NCI-H774 (cell line): ENCODE measurements around the gene GJB6.
"Not testable (repeated sequence)": the region's sequence is repeated elsewhere in the genome, so short reads cannot be mapped to it uniquely, and the experiment has no call there.

Source experiments
- DNase-seq: peaks from one replicate; lab custom pipeline; 2025; lab: John Stamatoyannopoulos, UW

GJB6 gene

DNA sequence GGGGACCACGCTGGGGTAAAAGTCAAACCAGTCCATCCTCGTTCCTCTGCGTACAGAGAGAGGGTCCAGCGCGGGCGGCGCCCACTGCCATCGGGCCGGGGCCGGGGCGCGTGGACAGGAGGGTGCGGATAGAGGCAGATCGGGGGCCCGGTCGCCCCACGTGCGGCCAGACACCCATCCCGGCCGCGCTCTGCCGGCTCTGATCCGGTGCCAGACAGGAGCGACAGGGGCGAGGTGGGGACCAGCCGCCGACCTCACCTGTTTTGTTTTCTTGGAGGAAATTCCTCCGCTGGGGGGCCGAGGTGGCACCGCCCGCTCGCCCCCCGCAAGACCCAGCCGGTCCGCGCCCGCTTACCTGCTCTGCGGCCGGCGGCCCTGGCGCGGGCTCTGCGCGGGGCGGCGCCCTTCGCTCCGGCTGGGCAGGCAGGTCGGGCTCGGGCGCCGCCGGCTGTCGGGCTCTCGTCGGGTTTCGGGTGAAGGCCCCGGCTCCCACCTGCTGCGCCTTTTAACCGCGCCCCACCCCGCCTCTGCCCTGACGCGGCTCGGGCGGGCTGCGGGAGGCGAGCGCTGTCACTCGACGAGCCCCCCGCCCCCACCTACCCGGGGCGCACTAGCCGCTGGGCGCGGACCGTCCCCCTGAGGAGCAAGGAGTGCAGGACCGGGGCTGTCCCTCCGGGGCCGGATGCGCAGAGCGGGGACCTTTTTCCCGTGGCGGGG lies at the start of gene GJB6:
Gene GJB6 (minus strand): TSS at position 481 of the 717 bp plus-strand sequence. CDS start 8,839 bp downstream, outside the sequence.
- DNase-seq, result no peak

- DNase-seq, result not testable (repeated sequence)
These were observed 44.8 kb upstream of the GJB6 start for GRCh38 chr13:20276901-20277300.

DNA sequence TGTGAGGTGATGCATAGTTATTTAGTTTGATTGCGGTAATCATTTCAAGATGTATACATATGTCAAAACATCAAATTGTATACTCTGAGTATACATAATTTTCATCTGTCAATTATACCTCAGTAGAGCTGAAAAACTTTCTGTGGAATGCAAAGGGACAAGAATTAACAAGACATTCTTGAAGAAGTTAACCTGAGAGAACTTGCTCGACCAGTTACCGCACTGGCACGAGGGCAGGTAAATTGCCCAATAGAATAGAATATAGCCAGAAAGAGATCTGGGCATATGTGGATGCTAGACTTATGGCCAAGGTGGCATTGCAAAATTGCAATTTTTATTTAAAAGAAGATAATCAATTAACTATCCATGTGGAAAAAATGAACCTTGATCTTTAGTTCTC lies 42.3 kb upstream of the GJB6 start:
- DNase-seq, result no peak

GRCh38 chr13:20272588-20273171 lies 40.6 kb upstream of the GJB6 start:
- DNase-seq, result no peak

DNA sequence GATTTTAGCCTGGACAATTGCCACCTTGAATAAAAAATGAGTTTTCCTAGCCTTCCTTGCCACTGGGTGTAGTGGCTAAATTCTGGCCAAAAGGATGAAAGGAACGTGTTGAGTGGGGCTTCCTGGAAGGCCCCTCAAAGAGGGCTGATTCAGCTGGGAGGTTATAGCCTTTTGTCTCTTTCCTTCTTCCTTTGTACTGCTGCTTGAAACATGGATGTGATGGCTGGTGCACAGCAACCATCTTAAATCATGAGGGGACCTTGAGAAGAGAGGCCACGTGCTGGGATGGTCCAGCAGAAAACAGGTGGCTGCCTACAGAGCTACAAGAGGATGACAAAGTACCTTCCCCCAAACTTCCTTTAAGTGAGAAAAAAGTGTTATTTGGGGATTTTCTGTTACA lies 40.0 kb upstream of the GJB6 start:
- no peak for DNase-seq

DNA sequence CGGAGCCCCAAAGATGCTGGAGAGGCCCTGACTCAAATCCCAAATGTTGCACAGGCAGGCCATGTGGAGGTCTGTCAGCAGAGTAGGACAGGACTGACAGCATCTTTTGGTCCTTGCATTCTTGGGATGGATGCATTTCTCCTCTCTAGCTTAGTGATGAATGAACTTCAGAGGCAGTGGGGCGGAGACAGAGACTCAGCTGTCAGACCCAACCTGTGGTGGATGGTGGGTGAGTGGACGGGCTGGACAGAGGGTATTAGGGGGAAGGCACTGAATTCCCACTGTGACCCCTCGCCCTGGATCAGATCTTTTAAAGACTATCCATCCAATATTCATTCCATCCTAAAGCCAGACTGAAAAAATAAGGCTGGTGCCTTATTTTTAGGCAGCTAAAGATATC lies 39.3 kb upstream of the GJB6 start:
- no peak for DNase-seq

DNA sequence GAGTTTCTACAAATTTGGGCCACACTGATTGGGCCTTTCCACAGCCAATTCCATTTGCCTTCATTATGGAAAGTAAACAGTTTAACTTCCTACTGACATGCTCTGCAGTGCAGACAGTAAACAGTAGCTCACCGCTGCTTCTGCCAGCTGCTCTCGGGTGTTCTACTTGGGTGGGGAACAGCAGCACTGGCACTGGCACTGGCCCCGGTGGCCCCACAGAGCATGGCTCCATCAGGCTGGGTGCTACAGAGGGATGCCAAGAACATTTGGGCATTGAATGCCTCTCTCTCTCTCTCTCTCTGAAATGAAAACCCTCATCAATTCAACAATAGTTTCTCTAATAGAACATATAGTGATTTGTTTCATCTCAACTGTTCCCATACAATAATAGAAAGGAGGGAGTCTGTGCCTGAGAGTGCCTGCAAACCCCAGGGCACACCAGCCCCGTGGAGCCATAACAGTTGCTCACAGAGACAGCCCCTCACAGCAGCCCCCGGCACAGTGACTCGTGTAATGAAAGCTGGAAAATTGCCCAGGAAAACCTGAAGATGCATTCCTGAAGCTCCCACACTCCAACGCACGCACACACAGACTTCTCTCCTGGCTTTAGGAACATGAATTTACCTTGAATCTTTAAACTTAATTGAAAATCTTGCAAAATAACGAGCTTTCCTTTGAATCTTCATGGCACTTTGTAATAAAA lies 38.2 kb upstream of the GJB6 start:
- DNase-seq, result no peak

DNA sequence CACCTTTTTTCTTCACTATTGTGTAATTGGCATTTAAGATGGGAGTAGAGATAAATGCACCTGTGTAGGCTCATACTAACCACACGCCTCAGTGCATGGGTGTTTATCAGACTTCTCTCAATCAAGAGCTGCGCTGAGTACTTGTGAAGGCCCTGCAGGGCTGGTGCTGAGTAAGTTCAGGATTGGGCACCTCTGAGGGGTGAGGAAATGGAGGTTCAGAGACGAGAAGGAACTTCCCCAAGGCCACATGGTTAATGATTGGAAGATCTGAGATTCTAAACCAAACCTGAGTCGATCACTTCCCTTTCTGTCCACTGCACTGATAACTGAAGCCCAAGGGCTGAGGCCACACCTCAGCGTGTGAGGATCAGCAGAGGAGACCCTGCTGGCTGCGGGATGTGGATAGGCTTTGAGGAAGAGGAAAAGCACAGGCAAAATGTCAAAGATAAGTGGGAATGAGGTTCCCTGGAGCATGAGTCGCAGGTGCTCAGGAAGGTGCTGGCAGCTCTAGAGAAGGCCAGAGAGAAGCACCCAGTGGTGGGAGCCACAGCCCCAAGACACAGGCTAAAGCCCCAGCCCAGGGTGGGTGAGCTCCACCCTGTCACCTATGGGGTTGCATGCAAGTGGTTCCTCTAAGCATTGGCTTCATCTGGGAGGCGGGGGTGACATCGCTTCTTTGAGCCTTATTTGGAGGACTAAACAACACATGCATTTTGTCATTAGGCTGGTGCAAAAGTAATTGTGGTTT lies 32.3 kb upstream of the GJB6 start:
- no peak for DNase-seq

DNA sequence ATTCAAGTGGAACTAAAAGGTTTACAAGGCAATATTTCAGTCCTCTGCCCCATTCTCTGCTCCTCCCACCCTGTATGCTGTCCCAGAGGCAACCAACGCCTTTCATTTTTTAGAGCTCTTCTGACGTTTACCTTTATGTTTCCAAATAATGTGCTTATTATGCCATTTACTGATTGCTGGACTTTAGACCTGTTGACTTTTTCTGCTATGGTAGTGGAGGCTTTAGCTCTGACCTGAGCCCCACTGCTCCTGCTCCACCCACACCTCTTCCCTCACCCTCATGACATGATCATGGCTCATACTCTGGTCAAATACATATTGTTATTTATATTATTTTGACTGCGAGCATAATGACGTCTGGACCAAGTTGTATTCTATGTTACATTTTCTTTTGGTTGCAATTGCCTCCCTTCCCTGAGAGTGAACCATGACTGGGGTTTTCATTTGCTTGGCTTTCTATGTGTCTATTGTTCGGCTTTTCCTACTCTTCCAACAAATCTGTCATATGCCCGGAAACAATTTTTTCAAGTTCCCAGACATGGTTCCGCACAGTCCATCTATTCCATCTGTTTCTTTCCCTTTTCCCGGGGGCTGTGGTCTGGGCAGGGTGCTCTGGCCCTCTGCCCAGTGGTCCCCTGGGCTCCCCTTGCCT lies 31.4 kb upstream of the GJB6 start:
- no peak for DNase-seq

- no peak for DNase-seq
These were observed 26.8 kb upstream of the GJB6 start for GRCh38 chr13:20258963-20259288.

DNA sequence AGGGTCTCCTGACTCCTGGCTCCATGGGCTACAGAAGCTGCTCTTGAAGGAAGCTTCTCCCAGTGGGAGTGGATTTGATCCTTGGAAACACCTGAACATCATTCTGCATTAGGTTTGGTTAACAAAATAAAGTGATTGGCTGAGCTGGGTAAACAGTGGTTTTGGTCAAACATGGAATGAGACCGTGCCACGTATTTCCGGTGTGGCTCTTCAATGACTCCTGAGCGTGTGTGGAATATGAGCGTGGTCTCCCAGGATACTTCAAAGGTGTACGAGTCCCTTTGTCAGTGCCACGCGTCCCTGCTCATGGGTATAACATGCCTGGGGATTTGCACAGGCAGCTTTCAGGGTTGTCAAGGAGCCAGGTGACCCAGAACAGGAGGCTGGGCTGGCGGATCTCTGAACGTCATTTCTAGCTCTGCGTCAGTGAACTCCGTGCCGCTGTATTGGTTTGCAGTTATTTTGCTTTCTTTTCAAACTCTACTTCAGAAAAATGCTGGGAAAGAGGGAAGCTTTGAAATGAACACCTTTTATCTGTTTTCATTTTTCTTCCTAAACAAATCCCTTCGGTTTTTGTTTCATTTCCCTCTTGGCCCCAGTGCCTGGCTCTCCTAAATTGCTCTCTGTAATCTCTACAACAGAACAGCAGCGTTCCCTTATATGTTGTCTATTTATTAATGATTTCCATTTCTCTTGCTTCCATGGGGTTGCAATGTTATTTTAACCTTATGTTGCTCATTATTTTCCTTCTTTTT lies 26.3 kb upstream of the GJB6 start:
- peak; percentile 50 for DNase-seq

DNA sequence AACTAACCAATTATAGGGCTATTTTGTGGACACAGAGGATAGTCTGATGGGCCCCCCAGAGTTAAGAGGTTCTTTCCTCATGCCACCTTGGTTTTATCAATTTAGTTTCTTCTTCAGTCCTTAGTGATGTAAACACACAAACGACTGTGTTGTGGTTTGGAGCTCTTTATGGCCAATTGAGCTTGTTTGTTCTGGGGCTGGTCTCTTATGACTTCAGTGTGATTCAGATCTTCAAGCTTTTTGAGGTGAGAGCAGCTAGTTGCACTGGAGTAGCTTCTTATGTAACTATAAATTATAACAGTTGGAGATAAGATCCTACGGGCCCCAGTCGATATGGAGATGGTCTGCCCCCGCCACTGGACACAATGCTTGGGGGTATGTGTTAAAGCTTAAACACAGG lies 22.0 kb upstream of the GJB6 start:
- DNase-seq, result no peak

DNA sequence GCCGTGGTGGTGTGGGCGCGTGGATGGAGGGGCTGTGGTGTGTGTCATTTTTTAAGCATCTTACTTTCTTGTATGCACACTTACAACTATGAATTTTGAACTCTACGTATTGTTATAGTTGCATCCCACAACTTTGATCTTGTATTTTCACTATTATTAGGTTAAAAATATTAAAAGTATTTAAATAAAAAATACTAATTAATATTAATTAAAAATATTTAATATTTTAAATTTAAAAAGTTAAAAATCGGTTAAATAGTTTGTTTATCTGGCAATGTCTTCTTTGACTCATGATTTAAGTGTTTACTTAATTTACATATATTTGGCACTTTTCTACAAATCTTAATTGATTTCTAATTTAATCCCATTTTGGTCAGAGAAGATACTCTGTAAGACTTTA lies 17.8 kb upstream of the GJB6 start:
- no peak for DNase-seq

DNA sequence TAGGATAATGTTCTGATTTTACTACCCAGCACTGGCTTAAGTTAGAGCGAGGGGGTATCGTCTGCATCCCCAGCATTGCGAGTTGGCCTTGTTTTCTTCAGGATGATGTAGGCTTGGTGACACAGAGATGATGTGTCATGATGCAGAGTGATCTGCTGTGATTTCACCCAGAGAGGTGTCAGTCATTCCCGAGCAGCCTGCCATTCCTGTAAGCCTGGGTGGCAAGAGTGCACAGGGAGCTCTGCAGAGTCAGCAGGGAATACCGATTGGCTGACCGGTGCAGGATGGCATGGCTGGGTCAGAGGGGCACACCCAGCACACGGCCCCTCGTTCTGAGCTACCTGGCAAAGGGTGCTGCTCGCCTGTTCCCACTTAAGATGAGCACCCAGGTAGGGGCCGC lies 15.8 kb upstream of the GJB6 start:
- no peak for DNase-seq

DNA sequence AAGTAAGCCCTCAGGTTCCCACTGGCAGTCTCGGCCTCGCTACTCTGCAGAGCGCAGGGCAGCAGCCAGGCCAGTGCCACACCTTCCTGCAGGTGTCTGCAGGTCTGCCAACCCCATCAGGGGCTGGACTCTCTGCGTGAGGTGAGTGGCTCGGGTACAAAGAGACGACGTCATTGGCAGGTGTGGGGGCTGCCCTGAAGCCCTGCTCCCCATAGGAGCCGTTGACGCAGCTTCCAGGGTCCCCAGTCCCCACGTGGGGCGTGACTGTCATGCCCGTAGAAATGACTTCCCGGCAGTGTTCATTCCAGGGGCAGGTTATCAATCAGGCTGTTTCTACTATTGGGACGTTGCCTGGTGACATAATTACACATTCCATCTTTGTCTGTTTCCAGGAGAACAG lies 15.3 kb upstream of the GJB6 start:
- DNase-seq, result no peak

- no peak for DNase-seq
These were observed 9.5 kb upstream of the GJB6 start for GRCh38 chr13:20241593-20241992.

DNA sequence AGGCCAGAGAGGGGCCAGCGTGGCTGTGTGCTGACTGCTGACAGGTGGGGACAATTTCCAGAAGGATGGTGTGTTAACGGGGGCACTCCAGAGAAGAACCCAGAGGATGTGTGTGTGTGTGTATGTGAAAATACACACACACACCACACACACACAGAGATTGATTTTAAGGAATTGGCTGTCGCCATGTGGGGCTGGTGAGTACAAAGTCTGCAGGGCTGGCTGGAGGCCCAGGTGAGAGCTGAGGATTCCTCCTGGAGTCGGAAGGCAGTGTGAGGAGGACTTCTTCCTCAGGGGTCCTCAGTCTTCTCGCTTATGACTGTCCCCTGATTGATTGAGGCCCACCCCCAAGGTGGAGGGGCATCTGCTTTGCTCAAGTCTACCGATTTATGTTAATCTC lies 7.6 kb upstream of the GJB6 start:
- DNase-seq, result no peak

- DNase-seq, result no peak
These were observed 598 bp upstream of the GJB6 start for GRCh38 chr13:20232556-20233277.

GRCh38 chr13:20230913-20231838 lies 943 bp downstream of the GJB6 start:
- no peak for DNase-seq

DNA sequence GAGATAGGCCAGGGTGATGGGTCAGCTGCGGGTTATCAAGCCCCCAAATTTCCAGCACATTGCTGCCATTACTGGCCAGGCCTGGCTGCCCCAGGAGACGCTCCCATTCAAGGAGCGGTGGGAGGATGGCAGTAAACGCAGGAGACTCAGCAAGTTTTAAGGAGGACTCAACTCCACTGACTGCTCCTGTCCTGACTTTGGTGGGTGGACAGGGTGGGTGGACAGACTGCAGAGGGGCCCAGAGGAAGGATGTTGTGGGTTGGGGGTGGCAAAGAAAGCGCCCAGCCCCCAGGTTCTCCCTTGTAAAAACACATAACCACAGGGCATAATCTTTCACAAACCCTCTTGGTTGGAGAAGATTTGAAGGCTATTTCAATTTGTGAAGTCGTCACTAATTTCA lies 4.4 kb downstream of the GJB6 start:
- no peak for DNase-seq
